Thyroid gland (tissue), 4 donors: ENCODE data around the gene C19orf81. TPM values are rescaled to one million over a fixed set of nuclear protein-coding genes. Genes with fewer than 3 reads are reported as not detected.
A peak's percentile ranks its signal among the peaks of the same experiment; 100 is the strongest.

Experiments used
- DNase-seq, 2 donors: peaks; one replicate each; pipeline ENCODE4 v3.0.0-alpha.2; 2019
- H3K27ac ChIP-seq, 3 donors: fragments of 200-600 bp; sonication (generic); 1 replicate in 2 of 3; 2 replicates in 1 of 3; pipeline ENCODE4 v1.5.1; 2016 to 2019; ENCODE audit warnings: mild to moderate bottlenecking in 1 of 3, moderate library complexity in 1 of 3
- H3K27me3 ChIP-seq: fragments of 200-600 bp; sonication (generic); one replicate; pipeline ENCODE4 v1.5.1; 2019
- H3K36me3 ChIP-seq, 2 donors: fragments of 200-600 bp; sonication (generic); one replicate each; pipeline ENCODE4 v1.5.1; 2016 to 2019
- H3K4me1 ChIP-seq, 2 donors: fragments of 200-600 bp; sonication (generic); one replicate each; pipeline ENCODE4 v1.5.1; 2017 to 2019
- H3K4me3 ChIP-seq, 3 donors: fragments of 200-600 bp; sonication (generic); replicated peaks in 1 of 3; 1 replicate in 2 of 3; 2 replicates in 1 of 3; pipeline ENCODE4 v1.5.1; 2016; ENCODE audit warnings: mild to moderate bottlenecking in 1 of 3
- H3K9me3 ChIP-seq: fragments of 200-600 bp; sonication (generic); one replicate; pipeline ENCODE4 v1.5.1; 2017
- CTCF ChIP-seq, 6 experiments: fragments of 200-600 bp in 3 of 6; fragments of 450-650 bp in 3 of 6; sonication (generic) in 3 of 6; IDR thresholded peaks; one replicate each; pipeline ENCODE4 v1.5.1; 2016 to 2019; ENCODE audit warnings: antibody characterized with exemption in 6 of 6, mild to moderate bottlenecking in 2 of 6, inconsistent platforms in 1 of 6, moderate library complexity in 1 of 6
- POLR2A ChIP-seq, 2 donors: fragments of 450-650 bp; IDR thresholded peaks; one replicate each; pipeline ENCODE4 v1.6.1; 2017; ENCODE audit warnings: antibody characterized with exemption in 2 of 2, mild to moderate bottlenecking in 2 of 2, moderate library complexity in 1 of 2
- WGBS, 2 donors: methylation state at CpG; one replicate each; pipeline ENCODE4 v1.1.5; 2017; 5-methylcytosine and 5-hydroxymethylcytosine counted together
- intact Hi-C: fragments of 100-400 bp; cut with DNase I; formaldehyde crosslinking; loops from one replicate; pipeline ENCODE4 v1.15.1; 2023
- total RNA-seq, 4 donors: library from RNA; depleted of rRNA; stranded (reverse); fragments of >200 nt; gene quantifications; one replicate each; pipeline ENCODE4 v1.2.3, GENCODE V29; 2016

The C19orf81 gene
- total RNA-seq, 4 donors from 2014 or later, result 1.7 TPM; not detected in 3

GRCh38 chr19:50668879-50669278 is 19.6 kb downstream of the C19orf81 start:
- Histone ChIP-seq H3K9me3 (no peaks in the 10 kb centered on the region), H3K27ac (no peak overlapping the region), H3K4me1 (peaks cover 0 to 14% of the 10 kb centered on the region in 2 donors), H3K27me3 (peaks cover 32% of the 10 kb centered on the region), H3K4me3 (no peak overlapping the region), H3K36me3 (no peaks in the 10 kb centered on the region)
- no peak for TF ChIP-seq POLR2A (IDR thresholded peaks at IDR 0.05)
- no peak for TF ChIP-seq CTCF (IDR thresholded peaks at IDR 0.05)
- WGBS, 2 donors, result 41 to 47% methylated on average over 14 to 16 of the region's 20 CpGs
- intact Hi-C loops, result no loop called here
- no peak for DNase-seq

GRCh38 chr19:50669302-50670101 is 20.3 kb downstream of the C19orf81 start:
- intact Hi-C loops, result no loop called here
- no peaks in the 10 kb centered on the region for H3K36me3 ChIP-seq
- H3K27ac ChIP-seq, result no peak overlapping the region
- H3K27me3 ChIP-seq, result peaks cover 32% of the 10 kb centered on the region
- peak in 1 of 2 donors; percentile 16 for DNase-seq
- H3K4me3 ChIP-seq, result no peak overlapping the region
- WGBS, 2 donors, result 43 to 44% methylated on average over 23 of the region's 23 CpGs
- no peaks in the 10 kb centered on the region for H3K9me3 ChIP-seq
- peaks cover 0 to 14% of the 10 kb centered on the region in 2 donors for H3K4me1 ChIP-seq
- TF ChIP-seq POLR2A (IDR thresholded peaks at IDR 0.05) (no peak), CTCF (IDR thresholded peaks at IDR 0.05) (peak; percentile 21 to 68 (median 49))

- intact Hi-C loops, result no loop called here
- WGBS, 2 donors, result 27 to 31% methylated on average over 5 of the region's 5 CpGs
- peaks cover 32% of the 10 kb centered on the region for H3K27me3 ChIP-seq
Measured at GRCh38 chr19:50670102-50670380, 20.8 kb downstream of the C19orf81 start.

GRCh38 chr19:50673118-50673517 is 23.9 kb downstream of the C19orf81 start:
- no peak overlapping the region for H3K27ac ChIP-seq
- no peak for DNase-seq
- H3K4me1 ChIP-seq, result peaks cover 0 to 4% of the 10 kb centered on the region in 2 donors
- H3K4me3 ChIP-seq, result no peak overlapping the region
- H3K9me3 ChIP-seq, result no peaks in the 10 kb centered on the region
- WGBS, 2 donors, result 18 to 22% methylated on average over 11 to 15 of the region's 15 CpGs
- H3K36me3 ChIP-seq, result no peaks in the 10 kb centered on the region
- peaks cover 13% of the 10 kb centered on the region for H3K27me3 ChIP-seq
- intact Hi-C loops, result no loop called here
- TF ChIP-seq POLR2A (IDR thresholded peaks at IDR 0.05) (no peak), CTCF (IDR thresholded peaks at IDR 0.05) (no peak)

More at GRCh38 chr19:50670102-50670380, 20.8 kb downstream of the C19orf81 start:
- Histone ChIP-seq H3K9me3 (no peaks in the 10 kb centered on the region), H3K4me3 (no peak overlapping the region), H3K4me1 (peaks cover 0 to 14% of the 10 kb centered on the region in 2 donors), H3K36me3 (no peaks in the 10 kb centered on the region), H3K27ac (no peak overlapping the region)
- no peak for TF ChIP-seq POLR2A (IDR thresholded peaks at IDR 0.05)
- no peak for DNase-seq

- intact Hi-C loops, result no loop called here
- Histone ChIP-seq H3K4me3 (no peak overlapping the region), H3K27ac (no peak overlapping the region), H3K27me3 (no peaks in the 10 kb centered on the region), H3K9me3 (no peaks in the 10 kb centered on the region), H3K36me3 (no peaks in the 10 kb centered on the region), H3K4me1 (no peaks in the 10 kb centered on the region)
- no peak for DNase-seq
- WGBS, 2 donors, result 61 to 72% methylated on average over 1 of the region's 1 CpG
- no peak for TF ChIP-seq POLR2A (IDR thresholded peaks at IDR 0.05)
- no peak for TF ChIP-seq CTCF (IDR thresholded peaks at IDR 0.05)
Measured at GRCh38 chr19:50676625-50677197, 27.5 kb downstream of the C19orf81 start.
